ENCODE measurements around the gene BCAS1.

- TF ChIP-seq POLR2AphosphoS5 (IDR thresholded peaks at IDR 0.05; ENCODE audit: low read depth, low read length) (no peak), SIN3A (IDR thresholded peaks at IDR 0.05; ENCODE audit: borderline replicate concordance, insufficient read depth, low read depth, low read length) (no peak), REST (IDR thresholded peaks at IDR 0.05; ENCODE audit: insufficient read depth in 1 of 2, low read depth in 2 of 2, low read length in 1 of 2) (no peak)
- TF ChIP-seq, protein P1, sequence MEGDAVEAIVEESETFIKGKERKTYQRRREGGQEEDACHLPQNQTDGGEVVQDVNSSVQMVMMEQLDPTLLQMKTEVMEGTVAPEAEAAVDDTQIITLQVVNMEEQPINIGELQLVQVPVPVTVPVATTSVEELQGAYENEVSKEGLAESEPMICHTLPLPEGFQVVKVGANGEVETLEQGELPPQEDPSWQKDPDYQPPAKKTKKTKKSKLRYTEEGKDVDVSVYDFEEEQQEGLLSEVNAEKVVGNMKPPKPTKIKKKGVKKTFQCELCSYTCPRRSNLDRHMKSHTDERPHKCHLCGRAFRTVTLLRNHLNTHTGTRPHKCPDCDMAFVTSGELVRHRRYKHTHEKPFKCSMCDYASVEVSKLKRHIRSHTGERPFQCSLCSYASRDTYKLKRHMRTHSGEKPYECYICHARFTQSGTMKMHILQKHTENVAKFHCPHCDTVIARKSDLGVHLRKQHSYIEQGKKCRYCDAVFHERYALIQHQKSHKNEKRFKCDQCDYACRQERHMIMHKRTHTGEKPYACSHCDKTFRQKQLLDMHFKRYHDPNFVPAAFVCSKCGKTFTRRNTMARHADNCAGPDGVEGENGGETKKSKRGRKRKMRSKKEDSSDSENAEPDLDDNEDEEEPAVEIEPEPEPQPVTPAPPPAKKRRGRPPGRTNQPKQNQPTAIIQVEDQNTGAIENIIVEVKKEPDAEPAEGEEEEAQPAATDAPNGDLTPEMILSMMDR (IDR thresholded peaks at IDR 0.05): no peak
These were observed 29.5 kb upstream of the BCAS1 start for GRCh38 chr20:54099894-54100293.

Measured in Panc1 (cell line).